OCI-LY1 (cell line): ENCODE measurements around the gene AGXT2.

Source experiments
- H2AFZ ChIP-seq: fragments of 200-600 bp; sonication (generic), shearing (Covaris generic); 2 replicates; pipeline ENCODE4 v1.6.0; 2014; ENCODE audit warnings: antibody characterized with exemption, mild to moderate bottlenecking, low read length
- H3F3A ChIP-seq: fragments of 200-600 bp; sonication (generic), shearing (Covaris generic); 2 replicates; pipeline ENCODE4 v1.6.0; 2014; ENCODE audit warnings: mild to moderate bottlenecking, antibody characterized with exemption, low read length, moderate library complexity; ENCODE audit not compliant: insufficient read depth
- H3K27ac ChIP-seq: fragments of 200-600 bp; sonication (generic); 2 replicates; pipeline ENCODE4 v1.5.1; 2014; ENCODE audit warnings: low read length, mixed run types, mild to moderate bottlenecking, low read depth; ENCODE audit not compliant: poor library complexity, severe bottlenecking
- H3K27me3 ChIP-seq: fragments of 200-600 bp; sonication (generic); 2 replicates; pipeline ENCODE4 v1.6.0; 2014; ENCODE audit warnings: antibody characterized with exemption, mild to moderate bottlenecking, low read length, moderate library complexity; ENCODE audit not compliant: insufficient read depth
- H3K36me3 ChIP-seq: fragments of 200-600 bp; sonication (generic); 2 replicates; pipeline ENCODE4 v1.6.1; 2014; ENCODE audit warnings: mild to moderate bottlenecking, antibody characterized with exemption, low read length, moderate library complexity, mixed read lengths; ENCODE audit not compliant: insufficient read depth
- H3K4me1 ChIP-seq: fragments of 200-600 bp; sonication (generic); 2 replicates; pipeline ENCODE4 v1.5.1; 2014; ENCODE audit warnings: mild to moderate bottlenecking, low read length, moderate library complexity; ENCODE audit not compliant: insufficient read depth, severe bottlenecking
- H3K4me2 ChIP-seq: fragments of 200-600 bp; sonication (generic), shearing (Covaris generic); 2 replicates; pipeline ENCODE4 v1.6.1; 2014; ENCODE audit warnings: low read length
- H3K4me3 ChIP-seq: fragments of 200-600 bp; sonication (generic); 2 replicates; pipeline ENCODE4 v1.5.1; 2014; ENCODE audit warnings: low read length, low read depth, mild to moderate bottlenecking, mixed read lengths; ENCODE audit not compliant: poor library complexity, severe bottlenecking
- H3K79me2 ChIP-seq: fragments of 200-600 bp; shearing (Covaris generic); 2 replicates; pipeline ENCODE4 v1.6.1; 2016; ENCODE audit warnings: mixed run types, low read length, mixed read lengths; ENCODE audit not compliant: insufficient read depth
- H3K9ac ChIP-seq: fragments of 200-600 bp; sonication (generic), shearing (Covaris generic); 2 replicates; pipeline ENCODE4 v1.6.1; 2014; ENCODE audit warnings: mild to moderate bottlenecking, low read length, mixed read lengths
- H3K9me2 ChIP-seq: fragments of 200-600 bp; sonication (generic), shearing (Covaris generic); 2 replicates; pipeline ENCODE4 v1.6.1; 2014; ENCODE audit warnings: low read depth, mild to moderate bottlenecking, low read length, mixed read lengths
- H3K9me3 ChIP-seq: fragments of 200-600 bp; shearing (Covaris generic); 2 replicates; pipeline ENCODE4 v1.6.1; 2014; ENCODE audit warnings: low read length, mixed read lengths
- H4K20me1 ChIP-seq: fragments of 200-600 bp; sonication (generic), shearing (Covaris generic); 2 replicates; pipeline ENCODE4 v1.6.0; 2016; ENCODE audit warnings: mild to moderate bottlenecking, low read length; ENCODE audit not compliant: insufficient read depth
- EZH2 ChIP-seq: fragments of 200-600 bp; sonication (generic), shearing (Covaris generic); IDR thresholded peaks from 2 replicates; pipeline ENCODE4 v1.8.0; 2017; ENCODE audit warnings: borderline replicate concordance, mixed run types, mild to moderate bottlenecking, antibody characterized with exemption, low read length, moderate library complexity, mixed read lengths
- TF ChIP-seq, protein P1 (sequence below): fragments of 200-600 bp; sonication (generic), shearing (Covaris generic); IDR thresholded peaks from 2 replicates; pipeline ENCODE4 v1.5.1; 2017; ENCODE audit warnings: mild to moderate bottlenecking, antibody characterized with exemption, low read length, moderate library complexity, mixed read lengths

AGXT2 gene

DNA sequence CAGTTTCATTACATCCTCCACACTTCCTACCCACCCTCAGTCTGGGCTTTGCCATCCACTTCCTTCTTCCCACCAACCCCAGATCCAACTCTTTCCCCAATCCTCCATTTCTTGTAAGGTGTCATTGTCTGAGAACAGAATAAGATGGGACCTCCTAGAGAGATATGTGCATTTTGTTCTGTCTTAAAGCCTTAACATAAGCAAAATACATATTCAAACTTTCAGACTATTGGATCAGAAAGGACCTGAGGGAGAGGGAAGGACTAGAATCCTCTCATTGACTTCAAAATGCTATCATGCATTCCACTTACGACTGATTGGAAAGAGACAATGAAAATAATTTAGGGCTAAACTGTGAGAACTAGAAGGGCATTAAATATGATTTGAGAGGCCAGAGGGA, 43.0 kb downstream of the AGXT2 start:
- no peaks in the 10 kb centered on the region for H3F3A ChIP-seq
- no peak overlapping the region for H3K4me2 ChIP-seq
- no peaks in the 10 kb centered on the region for H3K36me3 ChIP-seq
- no peak overlapping the region for H3K4me3 ChIP-seq
- no peaks in the 10 kb centered on the region for H3K79me2 ChIP-seq
- no peak overlapping the region for H3K27ac ChIP-seq
- H3K9ac ChIP-seq = no peak overlapping the region
- no peaks in the 10 kb centered on the region for H4K20me1 ChIP-seq
- H2AFZ ChIP-seq = no peak overlapping the region
- no peaks in the 10 kb centered on the region for H3K9me2 ChIP-seq
- TF ChIP-seq, protein P1, sequence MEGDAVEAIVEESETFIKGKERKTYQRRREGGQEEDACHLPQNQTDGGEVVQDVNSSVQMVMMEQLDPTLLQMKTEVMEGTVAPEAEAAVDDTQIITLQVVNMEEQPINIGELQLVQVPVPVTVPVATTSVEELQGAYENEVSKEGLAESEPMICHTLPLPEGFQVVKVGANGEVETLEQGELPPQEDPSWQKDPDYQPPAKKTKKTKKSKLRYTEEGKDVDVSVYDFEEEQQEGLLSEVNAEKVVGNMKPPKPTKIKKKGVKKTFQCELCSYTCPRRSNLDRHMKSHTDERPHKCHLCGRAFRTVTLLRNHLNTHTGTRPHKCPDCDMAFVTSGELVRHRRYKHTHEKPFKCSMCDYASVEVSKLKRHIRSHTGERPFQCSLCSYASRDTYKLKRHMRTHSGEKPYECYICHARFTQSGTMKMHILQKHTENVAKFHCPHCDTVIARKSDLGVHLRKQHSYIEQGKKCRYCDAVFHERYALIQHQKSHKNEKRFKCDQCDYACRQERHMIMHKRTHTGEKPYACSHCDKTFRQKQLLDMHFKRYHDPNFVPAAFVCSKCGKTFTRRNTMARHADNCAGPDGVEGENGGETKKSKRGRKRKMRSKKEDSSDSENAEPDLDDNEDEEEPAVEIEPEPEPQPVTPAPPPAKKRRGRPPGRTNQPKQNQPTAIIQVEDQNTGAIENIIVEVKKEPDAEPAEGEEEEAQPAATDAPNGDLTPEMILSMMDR = no peak
- TF ChIP-seq EZH2 = no peak
- H3K9me3 ChIP-seq = no peaks in the 10 kb centered on the region
- H3K27me3 ChIP-seq = no peaks in the 10 kb centered on the region
- no peaks in the 10 kb centered on the region for H3K4me1 ChIP-seq

- Histone ChIP-seq H3K27me3 (no peaks in the 10 kb centered on the region), H3K4me3 (no peak overlapping the region), H2AFZ (no peak overlapping the region), H3K79me2 (no peaks in the 10 kb centered on the region), H3K27ac (no peak overlapping the region), H3K9me2 (no peaks in the 10 kb centered on the region), H3K9ac (no peak overlapping the region), H4K20me1 (no peaks in the 10 kb centered on the region), H3K36me3 (no peaks in the 10 kb centered on the region), H3F3A (no peaks in the 10 kb centered on the region), H3K9me3 (no peaks in the 10 kb centered on the region), H3K4me2 (no peak overlapping the region), H3K4me1 (no peaks in the 10 kb centered on the region)
- no peak for TF ChIP-seq EZH2
- TF ChIP-seq, protein P1 = no peak
Observed at GRCh38 chr5:35004200-35004599, 43.5 kb downstream of the AGXT2 start.

DNA sequence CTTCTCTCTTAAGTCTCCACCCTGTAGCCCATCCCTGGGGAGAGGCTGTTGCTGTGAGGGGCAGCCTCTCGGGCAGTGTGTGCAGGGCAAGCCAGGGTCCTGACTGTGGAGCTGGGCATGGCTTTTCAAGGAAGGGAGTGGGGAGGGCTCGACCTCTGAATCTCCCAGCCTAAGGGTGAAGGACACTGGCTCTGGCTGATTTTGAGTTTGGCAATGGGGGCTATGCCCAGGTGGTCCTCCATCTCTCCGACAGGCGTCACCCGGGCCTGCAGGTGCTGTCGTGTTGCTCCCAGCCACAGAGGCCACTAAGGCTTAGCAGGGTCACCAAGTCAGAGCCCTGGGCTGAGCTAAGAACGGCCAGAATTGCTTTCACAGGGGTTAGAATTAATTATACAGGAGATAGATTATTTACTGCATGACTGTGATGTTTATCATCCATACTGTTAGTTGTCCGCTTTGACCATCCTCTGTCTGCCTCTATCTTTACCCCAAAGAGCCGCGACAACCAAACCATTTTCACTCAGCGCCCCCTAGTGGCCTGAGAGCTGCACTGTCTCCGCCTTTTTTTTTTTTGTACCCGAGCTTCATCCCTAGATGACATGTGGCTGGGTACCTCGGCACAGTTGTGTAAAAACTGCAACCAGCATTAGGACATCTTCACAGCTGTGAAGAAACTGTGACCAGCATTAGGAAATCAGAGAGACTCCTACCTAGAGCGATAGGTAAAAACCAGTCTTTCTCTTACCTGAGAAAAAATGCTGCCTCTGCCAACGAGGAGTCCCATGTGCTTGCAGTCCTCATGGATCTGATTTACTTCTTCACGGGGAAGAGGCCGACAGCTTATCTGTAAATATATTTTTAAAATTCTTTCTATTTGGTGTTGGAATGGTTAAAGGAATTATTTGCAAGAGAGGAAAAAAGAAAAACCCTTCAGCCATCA, 44.5 kb downstream of the AGXT2 start:
- no peaks in the 10 kb centered on the region for H3K9me2 ChIP-seq
- no peaks in the 10 kb centered on the region for H3K4me1 ChIP-seq
- H3K9ac ChIP-seq = no peak overlapping the region
- no peaks in the 10 kb centered on the region for H3K27me3 ChIP-seq
- no peaks in the 10 kb centered on the region for H3K36me3 ChIP-seq
- no peaks in the 10 kb centered on the region for H4K20me1 ChIP-seq
- H3K9me3 ChIP-seq = no peaks in the 10 kb centered on the region
- no peak overlapping the region for H3K4me3 ChIP-seq
- H2AFZ ChIP-seq = no peak overlapping the region
- no peak for TF ChIP-seq EZH2
- TF ChIP-seq, protein P1 = peak; percentile 85
- H3K27ac ChIP-seq = no peak overlapping the region
- no peaks in the 10 kb centered on the region for H3F3A ChIP-seq
- no peak overlapping the region for H3K4me2 ChIP-seq
- no peaks in the 10 kb centered on the region for H3K79me2 ChIP-seq
